ENCODE results near the gene GNAT2.

DNA sequence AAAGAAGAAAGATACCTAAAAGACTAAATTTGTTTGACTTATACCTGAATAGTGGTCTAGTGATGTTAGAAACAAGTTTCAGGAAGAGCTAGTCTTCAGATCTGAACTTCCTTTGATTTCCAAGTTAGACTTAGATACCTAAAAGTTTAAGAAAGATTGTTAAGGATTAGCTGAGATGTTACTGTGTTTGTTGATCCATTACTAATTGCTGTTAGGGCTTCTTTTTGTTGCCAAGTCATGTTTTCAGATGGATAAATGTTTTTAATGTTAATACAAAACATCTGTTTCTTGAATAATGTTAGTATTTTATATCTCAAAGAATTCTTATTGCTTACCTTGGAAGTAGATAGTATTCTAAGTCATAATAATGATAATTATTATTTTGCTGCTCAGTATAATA, 59.4 kb downstream of the GNAT2 start:
- no peak for TF ChIP-seq POLR2A (IDR thresholded peaks at IDR 0.05)
- TF ChIP-seq, protein P1, sequence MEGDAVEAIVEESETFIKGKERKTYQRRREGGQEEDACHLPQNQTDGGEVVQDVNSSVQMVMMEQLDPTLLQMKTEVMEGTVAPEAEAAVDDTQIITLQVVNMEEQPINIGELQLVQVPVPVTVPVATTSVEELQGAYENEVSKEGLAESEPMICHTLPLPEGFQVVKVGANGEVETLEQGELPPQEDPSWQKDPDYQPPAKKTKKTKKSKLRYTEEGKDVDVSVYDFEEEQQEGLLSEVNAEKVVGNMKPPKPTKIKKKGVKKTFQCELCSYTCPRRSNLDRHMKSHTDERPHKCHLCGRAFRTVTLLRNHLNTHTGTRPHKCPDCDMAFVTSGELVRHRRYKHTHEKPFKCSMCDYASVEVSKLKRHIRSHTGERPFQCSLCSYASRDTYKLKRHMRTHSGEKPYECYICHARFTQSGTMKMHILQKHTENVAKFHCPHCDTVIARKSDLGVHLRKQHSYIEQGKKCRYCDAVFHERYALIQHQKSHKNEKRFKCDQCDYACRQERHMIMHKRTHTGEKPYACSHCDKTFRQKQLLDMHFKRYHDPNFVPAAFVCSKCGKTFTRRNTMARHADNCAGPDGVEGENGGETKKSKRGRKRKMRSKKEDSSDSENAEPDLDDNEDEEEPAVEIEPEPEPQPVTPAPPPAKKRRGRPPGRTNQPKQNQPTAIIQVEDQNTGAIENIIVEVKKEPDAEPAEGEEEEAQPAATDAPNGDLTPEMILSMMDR (IDR thresholded peaks at IDR 0.05), result no peak

All from lower leg skin (tissue), 3 donors.